ENCODE results near the gene THEM4.
"Not testable (repeated sequence)": the region's sequence is repeated elsewhere in the genome, so short reads cannot be mapped to it uniquely, and the experiment has no call there.

DNA sequence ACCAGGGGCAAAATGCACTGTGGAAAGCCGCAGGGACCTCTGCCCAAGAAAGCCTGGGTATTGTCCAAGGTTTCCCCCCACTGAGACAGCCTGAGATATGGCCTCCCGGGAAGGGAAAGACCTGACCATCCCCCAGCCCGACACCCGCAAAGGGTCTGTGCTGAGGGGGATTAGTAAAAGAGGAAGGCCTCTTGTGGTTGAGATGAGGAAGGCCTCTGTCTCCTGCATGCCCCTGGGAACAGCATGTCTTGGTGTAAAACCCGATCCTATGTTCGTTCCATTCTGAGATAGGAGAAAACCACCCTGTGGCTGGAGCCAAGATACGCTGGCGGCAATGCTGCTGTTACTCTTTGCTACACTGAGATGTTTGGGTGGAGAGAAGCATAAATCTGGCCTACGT, 36.5 kb downstream of the THEM4 start:
- TF ChIP-seq, protein P1, sequence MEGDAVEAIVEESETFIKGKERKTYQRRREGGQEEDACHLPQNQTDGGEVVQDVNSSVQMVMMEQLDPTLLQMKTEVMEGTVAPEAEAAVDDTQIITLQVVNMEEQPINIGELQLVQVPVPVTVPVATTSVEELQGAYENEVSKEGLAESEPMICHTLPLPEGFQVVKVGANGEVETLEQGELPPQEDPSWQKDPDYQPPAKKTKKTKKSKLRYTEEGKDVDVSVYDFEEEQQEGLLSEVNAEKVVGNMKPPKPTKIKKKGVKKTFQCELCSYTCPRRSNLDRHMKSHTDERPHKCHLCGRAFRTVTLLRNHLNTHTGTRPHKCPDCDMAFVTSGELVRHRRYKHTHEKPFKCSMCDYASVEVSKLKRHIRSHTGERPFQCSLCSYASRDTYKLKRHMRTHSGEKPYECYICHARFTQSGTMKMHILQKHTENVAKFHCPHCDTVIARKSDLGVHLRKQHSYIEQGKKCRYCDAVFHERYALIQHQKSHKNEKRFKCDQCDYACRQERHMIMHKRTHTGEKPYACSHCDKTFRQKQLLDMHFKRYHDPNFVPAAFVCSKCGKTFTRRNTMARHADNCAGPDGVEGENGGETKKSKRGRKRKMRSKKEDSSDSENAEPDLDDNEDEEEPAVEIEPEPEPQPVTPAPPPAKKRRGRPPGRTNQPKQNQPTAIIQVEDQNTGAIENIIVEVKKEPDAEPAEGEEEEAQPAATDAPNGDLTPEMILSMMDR (conservative IDR thresholded peaks at IDR 0.05; ENCODE audit: low read depth in 2 of 2): not testable (repeated sequence)
- not testable (repeated sequence) for TF ChIP-seq EZH2 (IDR thresholded peaks at IDR 0.05; ENCODE audit: low read depth, unreplicated experiment); POLR2AphosphoS5 (IDR thresholded peaks at IDR 0.05; ENCODE audit: low read depth)
